GM18951 (cell line): ENCODE data around the gene ODC1.

Source experiments
- POLR2A ChIP-seq: IDR thresholded peaks from 4 replicates; pipeline ENCODE4 v1.6.1; 2011; ENCODE audit warnings: mild to moderate bottlenecking; ENCODE audit not compliant: insufficient read length, insufficient read depth; ENCODE audit errors: extremely low read depth
- in situ Hi-C: fragments of 300-500 bp; cut with MboI; formaldehyde crosslinking; loops from one replicate; pipeline ENCODE4 v1.12.0; 2022; ENCODE audit warnings: low sequenced_read_pairs, mixed read lengths, inconsistent platforms; ENCODE audit not compliant: unreplicated experiment

Gene ODC1

GRCh38 chr2:10408649-10409579 lies 39.2 kb downstream of the ODC1 start:
- TF ChIP-seq POLR2A: no peak
- in situ Hi-C loops: loop anchor here (10.0 kb wide), 1 partner anchor 104 kb away; the partner anchor contains the start of gene HPCAL1

- TF ChIP-seq POLR2A: no peak
- in situ Hi-C loops: loop anchor here (10.0 kb wide), 1 partner anchor 103 kb away; the partner anchor contains the start of gene HPCAL1
These were observed 40.1 kb downstream of the ODC1 start for GRCh38 chr2:10407841-10408648.

- in situ Hi-C loops: loop anchor here (10.0 kb wide), 1 partner anchor 103 kb away; the partner anchor contains the start of gene HPCAL1
- no peak for TF ChIP-seq POLR2A
These were observed 40.7 kb downstream of the ODC1 start for GRCh38 chr2:10407432-10407831.

- no peak for TF ChIP-seq POLR2A
- in situ Hi-C loops: loop anchor here (10.0 kb wide), 1 partner anchor 102 kb away; the partner anchor contains the start of gene HPCAL1
These were observed 41.5 kb downstream of the ODC1 start for GRCh38 chr2:10406491-10407188.

GRCh38 chr2:10406016-10406415 lies 42.1 kb downstream of the ODC1 start:
- no peak for TF ChIP-seq POLR2A
- in situ Hi-C loops: loop anchor here (10.0 kb wide), 1 partner anchor 101 kb away; the partner anchor contains the start of gene HPCAL1

GRCh38 chr2:10405448-10405847 lies 42.7 kb downstream of the ODC1 start:
- TF ChIP-seq POLR2A: no peak
- in situ Hi-C loops: loop anchor here (10.0 kb wide), 1 partner anchor 101 kb away; the partner anchor contains the start of gene HPCAL1

GRCh38 chr2:10404324-10405143 lies 43.6 kb downstream of the ODC1 start:
- TF ChIP-seq POLR2A: no peak
- in situ Hi-C loops: loop anchor here (10.0 kb wide), 1 partner anchor 100 kb away; the partner anchor contains the start of gene HPCAL1

- in situ Hi-C loops: loop anchor here (10.0 kb wide), 1 partner anchor 98 kb away; the partner anchor contains the start of gene HPCAL1
These were observed 45.4 kb downstream of the ODC1 start for GRCh38 chr2:10402653-10403215.

GRCh38 chr2:10402062-10402585 lies 46.0 kb downstream of the ODC1 start:
- in situ Hi-C loops: loop anchor here (10.0 kb wide), 1 partner anchor 97 kb away; the partner anchor contains the start of gene HPCAL1
- TF ChIP-seq POLR2A: no peak

More at GRCh38 chr2:10402653-10403215, 45.4 kb downstream of the ODC1 start:
- TF ChIP-seq POLR2A: no peak

- no peak for TF ChIP-seq POLR2A
- in situ Hi-C loops: loop anchor here (10.0 kb wide), 1 partner anchor 96 kb away; the partner anchor contains the start of gene HPCAL1
These were observed 46.9 kb downstream of the ODC1 start for GRCh38 chr2:10400978-10401951.
